Measurements from ENCODE around the gene CMIP.

DNA sequence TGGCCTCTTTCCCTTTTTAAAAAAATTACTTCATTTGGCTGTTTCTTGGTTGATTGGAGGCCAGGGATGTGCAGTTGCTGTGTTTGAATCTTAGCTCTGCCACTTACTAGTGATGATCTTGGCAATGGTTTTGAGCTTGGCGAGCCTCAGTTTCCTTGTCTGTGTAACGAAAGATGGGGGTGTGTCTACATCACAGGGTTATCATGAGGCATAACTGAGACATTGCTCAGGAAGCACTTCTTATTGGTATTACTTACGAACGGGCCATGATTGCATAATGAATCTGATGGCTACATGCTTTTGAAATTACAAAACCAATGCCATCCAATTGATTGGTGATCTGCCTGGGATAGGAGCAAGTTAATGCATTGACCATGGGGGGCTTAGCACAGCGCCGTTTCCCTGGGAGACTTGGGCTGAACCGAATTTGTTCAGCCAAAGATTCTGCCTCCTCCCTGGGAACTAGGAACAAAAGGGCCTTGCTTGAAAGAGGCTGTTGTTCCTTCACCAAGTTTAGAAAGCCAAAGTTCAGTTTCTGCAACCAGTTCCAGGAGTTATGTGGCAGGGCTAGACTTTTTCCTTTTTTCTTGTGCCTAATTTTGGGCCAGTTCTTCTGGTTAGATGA lies 21.9 kb downstream of the CMIP start:
- TF ChIP-seq EZH2phosphoT487 (conservative IDR thresholded peaks at IDR 0.05; ENCODE audit: low read length): no peak
- TF ChIP-seq, protein P1, sequence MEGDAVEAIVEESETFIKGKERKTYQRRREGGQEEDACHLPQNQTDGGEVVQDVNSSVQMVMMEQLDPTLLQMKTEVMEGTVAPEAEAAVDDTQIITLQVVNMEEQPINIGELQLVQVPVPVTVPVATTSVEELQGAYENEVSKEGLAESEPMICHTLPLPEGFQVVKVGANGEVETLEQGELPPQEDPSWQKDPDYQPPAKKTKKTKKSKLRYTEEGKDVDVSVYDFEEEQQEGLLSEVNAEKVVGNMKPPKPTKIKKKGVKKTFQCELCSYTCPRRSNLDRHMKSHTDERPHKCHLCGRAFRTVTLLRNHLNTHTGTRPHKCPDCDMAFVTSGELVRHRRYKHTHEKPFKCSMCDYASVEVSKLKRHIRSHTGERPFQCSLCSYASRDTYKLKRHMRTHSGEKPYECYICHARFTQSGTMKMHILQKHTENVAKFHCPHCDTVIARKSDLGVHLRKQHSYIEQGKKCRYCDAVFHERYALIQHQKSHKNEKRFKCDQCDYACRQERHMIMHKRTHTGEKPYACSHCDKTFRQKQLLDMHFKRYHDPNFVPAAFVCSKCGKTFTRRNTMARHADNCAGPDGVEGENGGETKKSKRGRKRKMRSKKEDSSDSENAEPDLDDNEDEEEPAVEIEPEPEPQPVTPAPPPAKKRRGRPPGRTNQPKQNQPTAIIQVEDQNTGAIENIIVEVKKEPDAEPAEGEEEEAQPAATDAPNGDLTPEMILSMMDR (IDR thresholded peaks at IDR 0.05; ENCODE audit: insufficient read depth, low read length, poor library complexity, severe bottlenecking): no peak
